HG02970 (cell line): Measurements from ENCODE around the gene PRKCQ.
"Not testable (repeated sequence)": the region's sequence is repeated elsewhere in the genome, so short reads cannot be mapped to it uniquely, and the experiment has no call there.

Experiments
- ATAC-seq: cut with Tn5 transposase; IDR thresholded peaks from one replicate; pipeline ENCODE4 v1.9.1; 2021; ENCODE audit warnings: mild to moderate bottlenecking, moderate library complexity, moderate number of reproducible peaks; ENCODE audit not compliant: unreplicated experiment, low FRiP score

Gene PRKCQ

GRCh38 chr10:6465437-6465836 is 114.6 kb downstream of the PRKCQ start:
- no peak for ATAC-seq

GRCh38 chr10:6464862-6465430 is 115.1 kb downstream of the PRKCQ start:
- ATAC-seq = no peak

- ATAC-seq = no peak
These were observed 116.7 kb downstream of the PRKCQ start for GRCh38 chr10:6463366-6463765.

- ATAC-seq = no peak
These were observed 118.1 kb downstream of the PRKCQ start for GRCh38 chr10:6461961-6462360.

GRCh38 chr10:6460861-6461409 is 119.1 kb downstream of the PRKCQ start:
- no peak for ATAC-seq

- no peak for ATAC-seq
These were observed 121.3 kb downstream of the PRKCQ start for GRCh38 chr10:6458814-6459213.

- ATAC-seq = no peak
These were observed 122.7 kb downstream of the PRKCQ start for GRCh38 chr10:6457376-6457775.

GRCh38 chr10:6456067-6456466 is 124.0 kb downstream of the PRKCQ start:
- no peak for ATAC-seq

GRCh38 chr10:6455592-6455991 is 124.5 kb downstream of the PRKCQ start:
- ATAC-seq = no peak

GRCh38 chr10:6446711-6447110 is 133.4 kb downstream of the PRKCQ start:
- ATAC-seq = no peak

GRCh38 chr10:6445671-6446316 is 134.3 kb downstream of the PRKCQ start:
- no peak for ATAC-seq

- ATAC-seq = not testable (repeated sequence)
These were observed 140.2 kb downstream of the PRKCQ start for GRCh38 chr10:6439875-6440274.

- ATAC-seq = no peak
These were observed 148.2 kb downstream of the PRKCQ start for GRCh38 chr10:6431861-6432260.

- no peak for ATAC-seq
These were observed 148.9 kb downstream of the PRKCQ start for GRCh38 chr10:6431186-6431585.

GRCh38 chr10:6430423-6430980 is 149.6 kb downstream of the PRKCQ start:
- no peak for ATAC-seq

GRCh38 chr10:6427357-6427959 is 152.6 kb downstream of the PRKCQ start:
- no peak for ATAC-seq

- no peak for ATAC-seq
These were observed 153.8 kb downstream of the PRKCQ start for GRCh38 chr10:6426317-6426716.

- ATAC-seq = no peak
These were observed 156.5 kb downstream of the PRKCQ start for GRCh38 chr10:6423413-6424170.

- no peak for ATAC-seq
These were observed 157.1 kb downstream of the PRKCQ start for GRCh38 chr10:6423004-6423403.

- no peak for ATAC-seq
These were observed 161.4 kb downstream of the PRKCQ start for GRCh38 chr10:6418613-6419216.
